ENCODE data around the gene MYPOP.

- no peak for TF ChIP-seq CTCF (conservative IDR thresholded peaks at IDR 0.05; ENCODE audit: low read depth, low read length)
- no peak for TF ChIP-seq EZH2 (IDR thresholded peaks at IDR 0.05; ENCODE audit: low read length, unreplicated experiment)
These were observed 27.8 kb downstream of the MYPOP start for GRCh38 chr19:45874620-45874966.
